Transverse colon (tissue), 4 donors: ENCODE data around the gene TAB3.

Source experiments
- EP300 ChIP-seq: sonication (generic); formaldehyde crosslinking; IDR thresholded peaks from one replicate; pipeline ENCODE4 v1.6.1; 2017; ENCODE audit warnings: antibody characterized with exemption, low read depth
- POLR2A ChIP-seq: fragments of 450-650 bp; IDR thresholded peaks from one replicate; pipeline ENCODE4 v1.6.1; 2016; ENCODE audit warnings: antibody characterized with exemption, mild to moderate bottlenecking, moderate library complexity
- POLR2AphosphoS5 ChIP-seq, 3 donors: sonication (generic); formaldehyde crosslinking; IDR thresholded peaks; one replicate each; pipeline ENCODE4 v1.6.1; 2016; ENCODE audit warnings: antibody characterized with exemption in 3 of 3
- TF ChIP-seq, protein P1 (sequence below), 5 experiments: fragments of 200-600 bp in 3 of 5; fragments of 450-650 bp in 2 of 5; sonication (generic) in 3 of 5; IDR thresholded peaks; 1 replicate in 2 of 5; 2 replicates in 3 of 5; pipeline ENCODE4 v1.5.1; 2016 to 2017; ENCODE audit warnings: antibody characterized with exemption in 5 of 5, inconsistent platforms in 3 of 5, mild to moderate bottlenecking in 2 of 5, moderate library complexity in 1 of 5

DNA sequence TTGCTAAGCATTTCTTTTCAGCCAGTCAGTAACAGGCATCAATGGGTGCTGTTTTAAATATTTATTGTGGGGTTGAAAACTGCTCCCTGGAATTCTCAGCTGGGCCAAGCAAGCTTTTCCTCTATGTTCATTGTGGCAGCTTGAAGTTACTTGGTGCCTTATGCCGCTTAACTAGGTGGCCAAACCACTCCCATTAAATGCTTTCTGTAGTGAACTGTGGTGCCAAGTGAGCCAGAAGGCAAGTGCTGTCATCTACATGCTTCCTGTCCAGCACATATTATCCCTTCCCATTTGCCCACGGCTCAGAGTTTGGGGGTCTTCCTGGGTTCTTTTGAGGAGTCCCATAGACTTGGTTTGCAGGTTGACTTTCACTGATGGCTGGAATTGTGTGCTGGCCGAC is 64.8 kb downstream of the TAB3 start:
- TF ChIP-seq, protein P1, sequence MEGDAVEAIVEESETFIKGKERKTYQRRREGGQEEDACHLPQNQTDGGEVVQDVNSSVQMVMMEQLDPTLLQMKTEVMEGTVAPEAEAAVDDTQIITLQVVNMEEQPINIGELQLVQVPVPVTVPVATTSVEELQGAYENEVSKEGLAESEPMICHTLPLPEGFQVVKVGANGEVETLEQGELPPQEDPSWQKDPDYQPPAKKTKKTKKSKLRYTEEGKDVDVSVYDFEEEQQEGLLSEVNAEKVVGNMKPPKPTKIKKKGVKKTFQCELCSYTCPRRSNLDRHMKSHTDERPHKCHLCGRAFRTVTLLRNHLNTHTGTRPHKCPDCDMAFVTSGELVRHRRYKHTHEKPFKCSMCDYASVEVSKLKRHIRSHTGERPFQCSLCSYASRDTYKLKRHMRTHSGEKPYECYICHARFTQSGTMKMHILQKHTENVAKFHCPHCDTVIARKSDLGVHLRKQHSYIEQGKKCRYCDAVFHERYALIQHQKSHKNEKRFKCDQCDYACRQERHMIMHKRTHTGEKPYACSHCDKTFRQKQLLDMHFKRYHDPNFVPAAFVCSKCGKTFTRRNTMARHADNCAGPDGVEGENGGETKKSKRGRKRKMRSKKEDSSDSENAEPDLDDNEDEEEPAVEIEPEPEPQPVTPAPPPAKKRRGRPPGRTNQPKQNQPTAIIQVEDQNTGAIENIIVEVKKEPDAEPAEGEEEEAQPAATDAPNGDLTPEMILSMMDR (IDR thresholded peaks at IDR 0.05) = no peak
- no peak for TF ChIP-seq POLR2A
- TF ChIP-seq POLR2AphosphoS5 (IDR thresholded peaks at IDR 0.05) = no peak
- TF ChIP-seq EP300 = no peak
